A673 (cell line): ENCODE measurements around the gene CLK4.

ENCODE experiments used
- EZH2 ChIP-seq: fragments of 200-600 bp; sonication (generic); IDR thresholded peaks from 2 replicates; pipeline ENCODE4 v1.6.1; 2017; ENCODE audit warnings: borderline replicate concordance, low read depth, mild to moderate bottlenecking, mixed read lengths, antibody characterized with exemption, low read length; ENCODE audit not compliant: poor library complexity, severe bottlenecking
- TF ChIP-seq, protein P1 (sequence below): fragments of 300-800, 200-600 bp; sonication (generic); conservative IDR thresholded peaks from 2 replicates; pipeline ENCODE4 v1.5.1; 2017; ENCODE audit warnings: low read depth, mild to moderate bottlenecking, antibody characterized with exemption, low read length, moderate library complexity, mixed read lengths

GRCh38 chr5:178637356-178638074, 10.7 kb upstream of the CLK4 start:
- TF ChIP-seq, protein P1, sequence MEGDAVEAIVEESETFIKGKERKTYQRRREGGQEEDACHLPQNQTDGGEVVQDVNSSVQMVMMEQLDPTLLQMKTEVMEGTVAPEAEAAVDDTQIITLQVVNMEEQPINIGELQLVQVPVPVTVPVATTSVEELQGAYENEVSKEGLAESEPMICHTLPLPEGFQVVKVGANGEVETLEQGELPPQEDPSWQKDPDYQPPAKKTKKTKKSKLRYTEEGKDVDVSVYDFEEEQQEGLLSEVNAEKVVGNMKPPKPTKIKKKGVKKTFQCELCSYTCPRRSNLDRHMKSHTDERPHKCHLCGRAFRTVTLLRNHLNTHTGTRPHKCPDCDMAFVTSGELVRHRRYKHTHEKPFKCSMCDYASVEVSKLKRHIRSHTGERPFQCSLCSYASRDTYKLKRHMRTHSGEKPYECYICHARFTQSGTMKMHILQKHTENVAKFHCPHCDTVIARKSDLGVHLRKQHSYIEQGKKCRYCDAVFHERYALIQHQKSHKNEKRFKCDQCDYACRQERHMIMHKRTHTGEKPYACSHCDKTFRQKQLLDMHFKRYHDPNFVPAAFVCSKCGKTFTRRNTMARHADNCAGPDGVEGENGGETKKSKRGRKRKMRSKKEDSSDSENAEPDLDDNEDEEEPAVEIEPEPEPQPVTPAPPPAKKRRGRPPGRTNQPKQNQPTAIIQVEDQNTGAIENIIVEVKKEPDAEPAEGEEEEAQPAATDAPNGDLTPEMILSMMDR = no peak
- TF ChIP-seq EZH2 = no peak
